ENCODE results near the gene BAZ2A.

DNA sequence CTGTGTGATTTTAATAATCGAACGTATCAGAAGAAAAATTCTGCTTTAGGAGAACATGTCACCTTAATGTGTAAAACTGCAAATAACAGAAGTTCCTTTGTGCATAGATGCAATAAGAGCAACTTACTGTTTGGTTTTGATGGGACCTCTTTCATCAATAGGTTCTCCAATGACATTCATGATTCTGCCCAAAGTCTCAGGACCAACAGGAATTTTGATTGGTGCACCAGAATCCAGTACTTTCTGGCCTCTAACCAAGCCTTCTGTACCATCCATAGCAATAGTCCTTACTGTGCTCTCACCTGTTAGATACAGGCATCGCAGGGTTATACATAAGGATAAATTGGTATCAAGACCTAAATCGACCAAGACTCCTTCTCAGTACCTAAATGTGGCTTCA is 14.5 kb upstream of the BAZ2A start:
- TF ChIP-seq CTCF (IDR thresholded peaks at IDR 0.05 in 4 of 5, conservative IDR thresholded peaks at IDR 0.05 in 1 of 5) (no peak), POLR2A (IDR thresholded peaks at IDR 0.05) (no peak)
